Embryonic facial prominence (tissue), 1 donor: ENCODE measurements around the gene ANTXR2.

Experiments used
- DNase-seq: peaks from one replicate; pipeline ENCODE4 v3.0.0-alpha.2; 2016; ENCODE audit errors: extremely low spot score

The ANTXR2 gene

GRCh38 chr4:80092088-80092487 is 19.1 kb upstream of the ANTXR2 start:
- no peak for DNase-seq

DNA sequence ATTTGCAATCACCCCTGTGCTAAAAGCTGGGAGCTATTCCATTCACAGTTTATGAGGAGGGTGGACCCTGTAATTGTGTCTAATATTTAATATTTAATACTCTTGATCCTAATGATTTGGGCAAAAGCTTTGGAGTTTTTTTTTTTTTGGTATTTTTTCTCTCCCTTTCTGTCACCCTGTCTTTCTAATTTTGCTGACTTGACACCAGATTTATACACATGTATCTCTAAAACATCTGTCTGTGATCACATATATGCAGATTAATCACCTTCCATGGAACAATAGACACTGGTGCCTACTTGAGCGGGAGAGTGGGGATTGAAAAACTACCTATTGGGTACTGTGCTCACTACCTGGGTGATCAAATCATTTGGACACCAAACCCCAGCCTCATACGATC is 18.7 kb upstream of the ANTXR2 start:
- DNase-seq: no peak

DNA sequence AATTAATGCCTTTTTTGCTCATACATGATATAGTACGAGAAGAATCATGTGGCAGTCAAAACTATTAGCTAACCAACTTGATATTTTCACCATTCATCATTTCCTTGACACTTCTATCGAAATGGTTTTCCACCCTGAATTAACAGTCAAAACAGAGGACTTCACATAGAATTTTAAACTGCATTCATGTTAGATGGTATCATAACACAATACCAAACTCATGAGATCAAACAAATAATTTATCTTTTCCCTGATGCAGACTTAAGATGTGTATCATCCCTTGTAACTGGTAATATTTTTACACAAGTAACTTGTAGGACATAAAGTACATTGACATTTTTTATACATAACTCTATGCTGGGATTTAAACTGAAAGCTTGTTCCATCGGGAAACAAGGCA is 18.2 kb upstream of the ANTXR2 start:
- no peak for DNase-seq

- DNase-seq: no peak
These were observed 17.1 kb upstream of the ANTXR2 start for GRCh38 chr4:80090090-80090489.

- no peak for DNase-seq
These were observed 15.4 kb upstream of the ANTXR2 start for GRCh38 chr4:80088471-80088870.

DNA sequence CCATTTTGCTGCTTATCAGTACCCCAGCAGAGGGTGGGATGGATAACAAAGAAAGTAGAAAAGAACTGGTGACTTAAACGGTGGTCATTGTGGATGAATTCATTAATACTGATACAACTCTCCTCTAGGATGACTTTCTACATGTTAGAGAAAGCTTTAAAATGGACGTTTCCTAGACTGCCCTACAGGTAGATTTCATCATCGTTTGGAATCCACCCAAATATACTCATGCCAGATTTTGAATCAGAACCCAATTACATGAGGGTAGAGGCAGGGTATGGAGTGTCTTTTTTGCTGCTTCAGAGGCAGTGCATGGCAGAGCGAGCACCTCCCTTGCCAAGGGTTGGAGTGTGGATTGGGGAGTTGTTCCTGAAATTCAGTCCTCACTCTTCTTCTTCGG is 13.3 kb upstream of the ANTXR2 start:
- no peak for DNase-seq

GRCh38 chr4:80085081-80085480 is 12.1 kb upstream of the ANTXR2 start:
- DNase-seq: no peak

GRCh38 chr4:80082693-80083092 is 9.7 kb upstream of the ANTXR2 start:
- DNase-seq: no peak

- no peak for DNase-seq
These were observed 8.5 kb upstream of the ANTXR2 start for GRCh38 chr4:80081566-80081965.

GRCh38 chr4:80079255-80079923 is 6.4 kb upstream of the ANTXR2 start:
- no peak for DNase-seq

GRCh38 chr4:80078346-80079092 is 5.5 kb upstream of the ANTXR2 start:
- DNase-seq: no peak

GRCh38 chr4:80077639-80078038 is 4.6 kb upstream of the ANTXR2 start:
- DNase-seq: no peak

DNA sequence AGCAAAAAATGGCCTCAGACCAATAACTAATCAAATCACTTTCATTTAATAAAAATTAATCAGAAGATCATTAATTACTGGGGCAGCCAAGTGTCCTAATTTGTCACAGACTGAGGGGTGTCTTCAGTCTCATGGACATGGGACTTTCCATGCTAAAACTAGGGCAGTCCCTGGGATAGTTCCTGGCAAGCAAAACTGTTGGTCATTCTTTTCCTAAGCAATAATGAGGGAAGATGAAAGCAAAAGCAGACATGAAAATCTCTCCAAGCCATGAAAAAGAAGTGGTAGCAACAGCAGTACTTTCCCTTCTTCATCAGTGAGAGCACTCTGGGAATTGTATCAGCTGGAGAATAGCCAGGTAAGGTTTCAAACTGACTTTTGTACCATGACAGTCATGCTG is 3.7 kb upstream of the ANTXR2 start:
- DNase-seq: no peak

DNA sequence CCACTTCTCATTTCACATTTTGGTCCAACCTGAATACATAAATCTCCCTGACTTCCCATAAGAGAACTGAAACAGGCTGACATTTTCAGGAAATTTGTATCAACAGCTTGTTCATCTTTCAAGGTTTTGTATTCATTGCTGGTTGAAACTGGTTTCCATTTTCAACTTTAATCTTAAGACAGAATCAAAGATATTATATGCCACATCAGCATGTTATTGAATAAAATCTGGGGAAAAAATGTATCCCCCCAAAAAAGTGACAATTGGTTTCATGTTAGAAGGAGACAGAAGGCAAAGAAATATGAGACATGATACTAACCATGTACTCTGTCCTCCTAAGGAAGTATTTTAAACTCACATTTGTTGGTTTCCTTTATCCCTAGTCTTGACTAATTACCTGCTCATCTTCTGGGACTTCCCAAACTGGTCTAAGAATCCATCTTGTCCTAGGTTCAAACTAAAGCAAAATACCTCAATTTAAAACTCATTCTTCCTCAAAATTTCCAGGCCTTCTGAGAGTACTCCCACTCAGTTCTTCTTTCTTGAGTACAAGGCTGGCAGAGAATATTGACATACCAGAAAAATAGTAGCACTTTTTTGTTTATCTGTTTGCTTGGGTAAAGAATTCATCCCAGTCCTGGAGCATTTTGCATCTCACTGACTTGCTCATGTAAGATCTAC is 3.1 kb upstream of the ANTXR2 start:
- no peak for DNase-seq

GRCh38 chr4:80074651-80075050 is 1.6 kb upstream of the ANTXR2 start:
- DNase-seq: no peak

GRCh38 chr4:80074069-80074468 is 1.0 kb upstream of the ANTXR2 start:
- DNase-seq: no peak

DNA sequence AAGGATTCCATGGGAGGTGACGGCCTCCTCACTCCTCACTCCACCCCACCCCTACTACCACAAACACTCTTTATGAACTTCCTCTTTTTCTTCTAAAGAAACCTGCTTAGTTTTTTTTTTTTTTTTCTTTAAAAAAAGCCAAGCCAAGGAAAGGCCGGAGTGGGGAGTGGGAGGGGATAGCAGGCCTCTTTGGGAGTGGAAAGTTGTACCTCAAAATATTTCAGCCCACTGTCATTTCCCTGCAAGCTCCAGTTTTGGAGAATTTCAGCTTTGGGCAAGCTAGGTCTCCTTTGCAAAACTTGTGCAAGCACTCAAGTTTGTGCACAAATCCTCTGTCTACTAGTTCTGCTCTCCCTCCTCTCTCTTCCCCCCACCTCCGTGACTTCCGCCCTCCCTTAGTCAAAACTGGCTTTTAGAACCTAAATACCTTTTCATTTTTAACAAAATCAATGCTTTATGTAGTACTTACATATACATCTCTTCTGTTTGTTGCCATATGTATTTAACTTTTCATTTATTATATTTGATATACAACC is 512 bp upstream of the ANTXR2 start:
- DNase-seq: no peak

- DNase-seq: no peak
These were observed 743 bp downstream of the ANTXR2 start for GRCh38 chr4:80072228-80072743.

- DNase-seq: no peak
These were observed 1.3 kb downstream of the ANTXR2 start for GRCh38 chr4:80071604-80072227.

- no peak for DNase-seq
These were observed 2.0 kb downstream of the ANTXR2 start for GRCh38 chr4:80070880-80071603.
